Vagina (tissue), 2 donors: ENCODE results near the gene PRR18. TPM values are rescaled to one million over a fixed set of nuclear protein-coding genes. Genes with fewer than 3 reads are reported as not detected.

Experiments
- DNase-seq, 2 donors: peaks; one replicate each; pipeline ENCODE4 v3.0.0-alpha.2; 2017; ENCODE audit errors: extremely low spot score in 2 of 2
- H3K27ac ChIP-seq: fragments of 200-600 bp; sonication (generic); one replicate; pipeline ENCODE4 v1.5.1; 2019
- H3K27me3 ChIP-seq: fragments of 200-600 bp; sonication (generic); one replicate; pipeline ENCODE4 v1.5.1; 2019
- H3K36me3 ChIP-seq, 2 donors: fragments of 200-600 bp; sonication (generic); one replicate each; pipeline ENCODE4 v1.5.1; 2017 to 2019
- H3K4me1 ChIP-seq: fragments of 200-600 bp; sonication (generic); one replicate; pipeline ENCODE4 v1.5.1; 2019
- H3K4me3 ChIP-seq, 2 donors: fragments of 200-600 bp; sonication (generic); 1 replicate in 1 of 2; 2 replicates in 1 of 2; pipeline ENCODE4 v1.5.1; 2016 to 2019
- H3K9me3 ChIP-seq: fragments of 200-600 bp; sonication (generic); one replicate; pipeline ENCODE4 v1.5.1; 2019
- CTCF ChIP-seq, 3 experiments: fragments of 450-650 bp in 2 of 3; fragments of 200-600 bp in 1 of 3; sonication (generic) in 1 of 3; IDR thresholded peaks; one replicate each; pipeline ENCODE4 v1.5.1; 2017 to 2019; ENCODE audit warnings: antibody characterized with exemption in 3 of 3, mild to moderate bottlenecking in 2 of 3, moderate library complexity in 2 of 3
- POLR2A ChIP-seq, 2 donors: fragments of 450-650 bp; IDR thresholded peaks; one replicate each; pipeline ENCODE4 v1.6.1; 2017; ENCODE audit warnings: antibody characterized with exemption in 2 of 2, mild to moderate bottlenecking in 2 of 2, moderate library complexity in 2 of 2
- POLR2AphosphoS5 ChIP-seq, 2 donors: sonication (generic); formaldehyde crosslinking; IDR thresholded peaks; one replicate each; pipeline ENCODE4 v1.9.0; 2017; ENCODE audit warnings: antibody characterized with exemption in 2 of 2, mild to moderate bottlenecking in 2 of 2, low read depth in 1 of 2; ENCODE audit not compliant: insufficient read depth in 1 of 2
- intact Hi-C: fragments of 100-400 bp; cut with DNase I; formaldehyde crosslinking; loops from one replicate; pipeline ENCODE4 v1.15.1; 2023
- total RNA-seq: library from RNA; depleted of rRNA; stranded (reverse); fragments of >200 nt; gene quantifications from one replicate; pipeline ENCODE4 v1.2.3, GENCODE V29; 2016

Gene PRR18
- total RNA-seq, 1 donor from 2014 or later: not detected

- intact Hi-C loops: no loop called here
- H3K27ac ChIP-seq: no peak overlapping the region
- no peak overlapping the region for H3K4me3 ChIP-seq
- no peaks in the 10 kb centered on the region for H3K9me3 ChIP-seq
- no peaks in the 10 kb centered on the region for H3K4me1 ChIP-seq
- H3K27me3 ChIP-seq: no peaks in the 10 kb centered on the region
- peaks cover 0 to 44% of the 10 kb centered on the region in 2 donors for H3K36me3 ChIP-seq
- TF ChIP-seq POLR2AphosphoS5 (IDR thresholded peaks at IDR 0.05; ENCODE audit: insufficient read depth in 1 of 2, low read depth in 1 of 2) (no peak), CTCF (IDR thresholded peaks at IDR 0.05) (no peak), POLR2A (IDR thresholded peaks at IDR 0.05) (no peak)
- DNase-seq: peak; percentile 19 to 20
These were observed 15.2 kb upstream of the PRR18 start for GRCh38 chr6:166323395-166323794.

- intact Hi-C loops: loop anchor here (10.0 kb wide), 1 partner anchor 76 kb away; no protein-coding TSS in a partner anchor
- Histone ChIP-seq H3K4me3 (no peak overlapping the region), H3K27ac (no peak overlapping the region), H3K9me3 (no peaks in the 10 kb centered on the region), H3K4me1 (no peaks in the 10 kb centered on the region), H3K36me3 (peaks cover 0 to 22% of the 10 kb centered on the region in 2 donors), H3K27me3 (no peaks in the 10 kb centered on the region)
- TF ChIP-seq POLR2A (IDR thresholded peaks at IDR 0.05) (no peak), CTCF (IDR thresholded peaks at IDR 0.05) (no peak), POLR2AphosphoS5 (IDR thresholded peaks at IDR 0.05; ENCODE audit: insufficient read depth in 1 of 2, low read depth in 1 of 2) (no peak)
- no peak for DNase-seq
These were observed 10.7 kb upstream of the PRR18 start for GRCh38 chr6:166318649-166319600.

GRCh38 chr6:166318227-166318626 is 10.0 kb upstream of the PRR18 start:
- Histone ChIP-seq H3K4me1 (no peaks in the 10 kb centered on the region), H3K27ac (no peak overlapping the region), H3K36me3 (peaks cover 0 to 17% of the 10 kb centered on the region in 2 donors), H3K9me3 (no peaks in the 10 kb centered on the region), H3K27me3 (no peaks in the 10 kb centered on the region), H3K4me3 (no peak overlapping the region)
- intact Hi-C loops: loop anchor here (10.0 kb wide), 1 partner anchor 77 kb away; no protein-coding TSS in a partner anchor
- no peak for TF ChIP-seq POLR2AphosphoS5 (IDR thresholded peaks at IDR 0.05; ENCODE audit: insufficient read depth in 1 of 2, low read depth in 1 of 2)
- no peak for TF ChIP-seq CTCF (IDR thresholded peaks at IDR 0.05)
- no peak for TF ChIP-seq POLR2A (IDR thresholded peaks at IDR 0.05)
- DNase-seq: no peak

- TF ChIP-seq CTCF (IDR thresholded peaks at IDR 0.05): no peak
- TF ChIP-seq POLR2A (IDR thresholded peaks at IDR 0.05): no peak
- no peak for TF ChIP-seq POLR2AphosphoS5 (IDR thresholded peaks at IDR 0.05; ENCODE audit: insufficient read depth in 1 of 2, low read depth in 1 of 2)
- Histone ChIP-seq H3K27ac (no peak overlapping the region), H3K36me3 (peaks cover 0 to 10% of the 10 kb centered on the region in 2 donors), H3K27me3 (no peaks in the 10 kb centered on the region), H3K9me3 (no peaks in the 10 kb centered on the region), H3K4me3 (no peak overlapping the region), H3K4me1 (no peaks in the 10 kb centered on the region)
- intact Hi-C loops: loop anchor here (10.0 kb wide), 1 partner anchor 77 kb away; no protein-coding TSS in a partner anchor
- no peak for DNase-seq
These were observed 9.3 kb upstream of the PRR18 start for GRCh38 chr6:166317261-166318212.
